C4-2B (cell line): Measurements from ENCODE around the gene FZD2.
A peak's percentile ranks its signal among the peaks of the same experiment; 100 is the strongest.
"Not testable (repeated sequence)": the region's sequence is repeated elsewhere in the genome, so short reads cannot be mapped to it uniquely, and the experiment has no call there.

ENCODE experiments used
- H3K27ac ChIP-seq: fragments of 450-650 bp; 2 replicates; pipeline ENCODE4 v1.5.1; 2017
- ZFX ChIP-seq: fragments of 450-650 bp; IDR thresholded peaks from 2 replicates; pipeline ENCODE4 v1.6.1; 2017
- TF ChIP-seq, protein P1 (sequence below): fragments of 450-650 bp; conservative IDR thresholded peaks from 2 replicates; pipeline ENCODE4 v1.5.1; 2017; ENCODE audit warnings: mild to moderate bottlenecking

FZD2 gene

GRCh38 chr17:44556832-44557606 lies at the start of gene FZD2:
Gene FZD2, plus strand, starts transcription at chr17:44557484. Its CDS starts 205 bp downstream, at chr17:44557689.
- no peak for TF ChIP-seq ZFX
- TF ChIP-seq, protein P1, sequence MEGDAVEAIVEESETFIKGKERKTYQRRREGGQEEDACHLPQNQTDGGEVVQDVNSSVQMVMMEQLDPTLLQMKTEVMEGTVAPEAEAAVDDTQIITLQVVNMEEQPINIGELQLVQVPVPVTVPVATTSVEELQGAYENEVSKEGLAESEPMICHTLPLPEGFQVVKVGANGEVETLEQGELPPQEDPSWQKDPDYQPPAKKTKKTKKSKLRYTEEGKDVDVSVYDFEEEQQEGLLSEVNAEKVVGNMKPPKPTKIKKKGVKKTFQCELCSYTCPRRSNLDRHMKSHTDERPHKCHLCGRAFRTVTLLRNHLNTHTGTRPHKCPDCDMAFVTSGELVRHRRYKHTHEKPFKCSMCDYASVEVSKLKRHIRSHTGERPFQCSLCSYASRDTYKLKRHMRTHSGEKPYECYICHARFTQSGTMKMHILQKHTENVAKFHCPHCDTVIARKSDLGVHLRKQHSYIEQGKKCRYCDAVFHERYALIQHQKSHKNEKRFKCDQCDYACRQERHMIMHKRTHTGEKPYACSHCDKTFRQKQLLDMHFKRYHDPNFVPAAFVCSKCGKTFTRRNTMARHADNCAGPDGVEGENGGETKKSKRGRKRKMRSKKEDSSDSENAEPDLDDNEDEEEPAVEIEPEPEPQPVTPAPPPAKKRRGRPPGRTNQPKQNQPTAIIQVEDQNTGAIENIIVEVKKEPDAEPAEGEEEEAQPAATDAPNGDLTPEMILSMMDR: no peak
- peak within 1 kb of the TSS; percentile 37; the same call in 1 of the 2 replicates for H3K27ac ChIP-seq

DNA sequence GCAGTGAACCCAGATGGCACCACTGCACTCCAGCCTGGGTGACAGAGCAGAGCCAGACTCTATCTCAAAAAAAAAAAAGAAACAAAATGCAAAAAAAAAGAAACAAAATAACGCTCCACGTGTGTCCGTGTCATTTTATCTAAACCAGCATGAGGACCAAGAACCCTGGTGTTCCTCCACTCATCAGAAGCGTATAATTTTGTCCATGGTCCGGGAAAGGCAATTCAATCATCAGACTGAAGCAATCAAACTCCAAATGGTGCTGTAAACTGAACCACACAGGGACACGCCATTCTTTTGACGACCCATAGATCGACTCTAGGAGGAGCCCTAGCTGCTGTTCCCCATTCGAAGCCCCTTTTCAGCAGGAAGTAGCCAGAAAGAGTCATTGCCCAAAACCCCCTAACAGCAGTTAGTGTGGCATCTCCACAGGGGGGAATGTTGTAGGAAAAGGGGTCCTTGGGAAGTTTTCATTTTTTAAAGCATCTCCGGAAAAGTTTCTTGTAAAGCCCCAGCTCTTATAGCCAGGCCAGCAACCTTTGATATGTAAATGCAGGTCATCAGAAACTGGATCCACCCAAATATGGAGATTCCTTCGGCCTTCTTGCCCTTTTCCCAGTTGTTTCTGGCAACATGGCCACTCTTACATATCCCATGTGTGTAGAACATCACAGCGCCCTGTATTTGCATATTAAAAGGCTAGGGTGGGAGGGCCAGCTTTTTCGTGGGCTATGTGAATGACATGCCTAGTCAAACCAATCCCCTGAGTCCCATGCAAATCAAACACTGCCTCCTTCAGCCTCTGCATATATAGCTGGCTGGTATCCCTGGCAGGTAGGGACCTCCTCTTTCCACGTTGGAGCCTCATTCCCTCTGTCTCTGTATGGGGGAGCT lies 45.8 kb upstream of the FZD2 start:
- not testable (repeated sequence) for H3K27ac ChIP-seq

DNA sequence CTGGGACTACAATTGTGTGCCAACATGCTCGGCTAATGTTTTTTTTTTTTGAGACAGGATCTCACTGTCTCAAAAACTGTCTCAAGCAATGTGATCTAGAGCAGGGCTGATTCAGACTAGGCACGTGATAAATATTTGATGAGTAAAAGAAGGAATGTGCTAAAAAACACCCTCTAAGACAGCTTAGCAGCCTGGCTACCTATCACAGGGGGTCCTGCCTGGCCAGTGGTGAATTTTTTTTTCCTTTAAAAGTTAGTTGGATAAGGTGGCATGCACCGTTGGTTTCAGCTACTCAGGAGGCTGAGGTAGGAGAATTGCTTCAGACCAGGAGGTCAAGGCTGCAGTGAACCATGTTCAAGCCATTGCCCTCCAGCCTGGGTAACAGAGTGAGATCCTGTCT lies 39.3 kb upstream of the FZD2 start:
- no peak overlapping the region for H3K27ac ChIP-seq
- TF ChIP-seq ZFX: no peak
- TF ChIP-seq, protein P1: no peak

- TF ChIP-seq, protein P1: peak; percentile 50
- no peak for TF ChIP-seq ZFX
- no peak overlapping the region for H3K27ac ChIP-seq
These were observed 34.2 kb upstream of the FZD2 start for GRCh38 chr17:44522883-44523671.

DNA sequence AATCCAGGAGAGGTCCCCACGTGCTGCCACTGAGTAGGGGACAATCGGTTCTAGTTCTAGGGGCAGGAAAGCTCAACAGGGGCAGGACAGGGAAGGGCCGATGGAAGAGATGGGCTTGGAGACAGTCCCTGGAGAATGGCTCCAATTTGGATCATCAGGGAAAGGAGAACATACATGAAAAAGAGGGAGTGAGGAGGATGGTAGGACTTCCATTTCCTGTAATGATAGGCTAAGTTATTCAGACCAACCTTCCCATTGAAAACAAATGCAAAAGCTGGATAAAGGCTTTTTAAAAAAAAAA lies 33.7 kb upstream of the FZD2 start:
- no peak overlapping the region for H3K27ac ChIP-seq
- TF ChIP-seq, protein P1: no peak
- no peak for TF ChIP-seq ZFX

DNA sequence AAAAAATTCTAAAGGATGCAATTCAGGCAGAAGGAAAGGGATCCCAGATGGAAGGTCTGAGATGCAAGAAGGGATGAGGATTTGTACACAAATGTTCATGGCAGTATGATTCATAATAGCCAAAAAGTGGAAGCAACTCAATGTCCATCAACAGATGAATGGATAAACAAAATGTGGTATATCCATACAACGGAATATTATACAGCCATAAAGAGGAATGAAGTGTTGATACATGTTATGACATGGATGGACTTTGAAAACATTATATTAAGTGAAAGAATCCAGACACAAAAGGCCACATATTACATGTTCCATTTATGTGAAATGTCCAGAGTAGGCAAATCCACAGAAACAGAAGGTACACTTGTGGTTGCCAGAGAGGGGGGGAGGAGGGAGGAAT lies 30.2 kb upstream of the FZD2 start:
- TF ChIP-seq, protein P1: no peak
- TF ChIP-seq ZFX: no peak
- H3K27ac ChIP-seq: no peak overlapping the region

DNA sequence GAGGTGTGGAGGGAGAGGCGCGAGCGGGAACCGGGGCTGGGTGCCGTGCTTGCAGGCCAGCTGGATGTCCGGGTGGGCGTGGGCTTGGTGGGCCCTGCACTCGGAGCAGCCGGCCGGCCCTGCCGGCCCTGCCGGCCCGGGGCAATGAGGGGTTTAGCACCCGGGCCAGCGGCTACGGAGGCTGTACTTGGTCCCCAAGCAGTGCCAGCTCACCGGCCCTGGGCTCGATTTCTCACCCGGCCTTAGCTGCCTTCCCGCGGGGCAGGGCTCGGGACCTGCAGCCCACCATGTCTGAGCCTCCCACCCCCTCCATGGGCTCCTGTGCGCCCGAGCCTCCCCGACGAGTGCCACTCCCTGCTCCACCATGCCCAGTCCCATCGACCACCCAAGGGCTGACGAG lies 29.3 kb upstream of the FZD2 start:
- TF ChIP-seq, protein P1: no peak
- TF ChIP-seq ZFX: no peak

More for the DNA sequence above, 29.3 kb upstream of the FZD2 start:
- no peak overlapping the region for H3K27ac ChIP-seq
